Fibroblast of pulmonary artery (primary cell): ENCODE data around the gene ARID4B.

Experiments
- DNase-seq: peaks from one replicate; pipeline ENCODE4 v3.0.0-alpha.2; 2010; ENCODE audit warnings: low read depth
- H3K4me3 ChIP-seq: replicated peaks from 2 replicates; pipeline ENCODE4 v1.5.1; 2011; ENCODE audit warnings: low read depth, mild to moderate bottlenecking, control low read depth, low read length, moderate library complexity
- TF ChIP-seq, protein P1 (sequence below): IDR thresholded peaks from 2 replicates; pipeline ENCODE4 v1.5.1; 2011; ENCODE audit warnings: mild to moderate bottlenecking, control low read depth, low read length, inconsistent platforms; ENCODE audit errors: missing control alignments

ARID4B gene

GRCh38 chr1:235358899-235359298 is 30.9 kb upstream of the ARID4B start:
- no peak for DNase-seq
- no peak overlapping the region for H3K4me3 ChIP-seq
- TF ChIP-seq, protein P1, sequence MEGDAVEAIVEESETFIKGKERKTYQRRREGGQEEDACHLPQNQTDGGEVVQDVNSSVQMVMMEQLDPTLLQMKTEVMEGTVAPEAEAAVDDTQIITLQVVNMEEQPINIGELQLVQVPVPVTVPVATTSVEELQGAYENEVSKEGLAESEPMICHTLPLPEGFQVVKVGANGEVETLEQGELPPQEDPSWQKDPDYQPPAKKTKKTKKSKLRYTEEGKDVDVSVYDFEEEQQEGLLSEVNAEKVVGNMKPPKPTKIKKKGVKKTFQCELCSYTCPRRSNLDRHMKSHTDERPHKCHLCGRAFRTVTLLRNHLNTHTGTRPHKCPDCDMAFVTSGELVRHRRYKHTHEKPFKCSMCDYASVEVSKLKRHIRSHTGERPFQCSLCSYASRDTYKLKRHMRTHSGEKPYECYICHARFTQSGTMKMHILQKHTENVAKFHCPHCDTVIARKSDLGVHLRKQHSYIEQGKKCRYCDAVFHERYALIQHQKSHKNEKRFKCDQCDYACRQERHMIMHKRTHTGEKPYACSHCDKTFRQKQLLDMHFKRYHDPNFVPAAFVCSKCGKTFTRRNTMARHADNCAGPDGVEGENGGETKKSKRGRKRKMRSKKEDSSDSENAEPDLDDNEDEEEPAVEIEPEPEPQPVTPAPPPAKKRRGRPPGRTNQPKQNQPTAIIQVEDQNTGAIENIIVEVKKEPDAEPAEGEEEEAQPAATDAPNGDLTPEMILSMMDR: no peak

DNA sequence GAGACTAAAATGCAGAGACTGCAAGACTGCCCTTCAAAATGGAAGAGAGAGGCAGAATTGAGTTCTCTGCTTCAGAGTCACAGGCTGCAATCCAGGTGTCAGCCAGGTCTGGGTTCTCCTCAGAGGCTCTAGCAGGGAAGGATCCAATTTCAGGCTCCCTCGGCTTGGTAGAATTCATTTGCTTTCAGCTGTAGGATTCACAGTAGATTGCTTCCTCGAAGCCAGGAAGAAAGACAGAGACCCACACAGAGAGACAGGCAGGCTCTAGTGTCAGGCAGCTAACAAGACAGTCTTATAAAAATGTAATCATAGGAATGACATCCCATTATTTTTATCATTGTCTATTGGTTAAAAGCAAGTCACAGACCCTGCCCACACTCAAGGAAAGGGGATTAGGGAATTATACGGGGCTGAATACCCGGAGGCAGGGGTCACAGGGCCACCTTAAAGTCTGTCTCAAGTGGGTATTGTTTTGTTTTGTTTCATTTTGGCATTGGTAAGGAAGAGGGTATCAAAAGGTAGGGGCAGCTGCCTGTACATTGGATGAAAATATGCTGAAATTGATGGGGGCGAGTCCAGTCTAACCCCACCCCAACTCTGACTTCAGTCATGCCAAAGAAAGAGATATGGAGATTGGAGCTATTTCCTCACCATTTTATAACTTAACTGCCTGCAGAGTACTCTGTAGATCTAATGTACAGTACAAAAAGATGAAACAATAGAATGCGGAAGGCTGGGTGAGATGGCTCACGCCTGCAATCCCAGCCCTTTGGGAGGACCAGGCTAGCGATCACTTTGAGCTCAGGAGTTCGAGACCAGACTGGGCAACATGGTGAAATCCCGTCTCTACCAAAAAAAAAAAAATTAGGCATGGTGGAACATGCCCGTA is 29.8 kb upstream of the ARID4B start:
- TF ChIP-seq, protein P1: no peak
- H3K4me3 ChIP-seq: no peak overlapping the region
- no peak for DNase-seq

- TF ChIP-seq, protein P1: no peak
- no peak for DNase-seq
- H3K4me3 ChIP-seq: no peak overlapping the region
These were observed 23.9 kb upstream of the ARID4B start for GRCh38 chr1:235351898-235352297.

DNA sequence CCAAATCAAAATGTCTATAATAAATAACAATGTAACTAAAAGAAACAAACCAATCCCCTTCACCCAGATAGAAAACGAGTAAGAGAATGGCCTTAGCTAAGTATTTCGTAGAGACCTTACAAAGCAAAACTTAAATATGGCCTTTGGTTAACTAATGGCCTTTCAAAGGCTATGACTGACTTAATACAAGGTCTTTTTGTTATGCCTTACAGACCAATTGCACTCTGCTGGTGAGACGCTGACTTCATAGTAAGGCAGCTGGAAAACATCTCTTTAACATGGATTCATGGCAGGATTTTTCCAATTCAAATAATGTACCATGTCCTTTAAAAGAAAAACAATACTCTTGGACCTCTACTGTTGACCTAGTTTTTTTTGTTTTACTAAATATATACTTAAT is 23.5 kb upstream of the ARID4B start:
- H3K4me3 ChIP-seq: no peak overlapping the region
- TF ChIP-seq, protein P1: no peak
- DNase-seq: no peak

GRCh38 chr1:235343726-235344125 is 15.7 kb upstream of the ARID4B start:
- H3K4me3 ChIP-seq: no peak overlapping the region
- TF ChIP-seq, protein P1: no peak
- DNase-seq: no peak

DNA sequence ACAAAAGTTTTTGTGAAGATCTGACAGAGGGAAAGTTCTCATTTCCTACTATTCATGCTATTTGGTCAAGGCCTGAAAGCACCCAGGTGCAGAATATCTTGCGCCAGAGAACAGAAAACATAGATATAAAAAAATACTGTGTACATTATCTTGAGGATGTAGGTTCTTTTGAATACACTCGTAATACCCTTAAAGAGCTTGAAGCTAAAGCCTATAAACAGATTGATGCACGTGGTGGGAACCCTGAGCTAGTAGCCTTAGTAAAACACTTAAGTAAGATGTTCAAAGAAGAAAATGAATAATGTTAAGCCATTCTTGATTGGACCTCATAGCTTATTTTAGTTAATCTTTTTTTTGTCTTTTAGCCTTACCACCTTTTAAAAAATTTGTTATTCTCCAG is 14.5 kb upstream of the ARID4B start:
- TF ChIP-seq, protein P1: no peak
- no peak for DNase-seq
- H3K4me3 ChIP-seq: no peak overlapping the region

DNA sequence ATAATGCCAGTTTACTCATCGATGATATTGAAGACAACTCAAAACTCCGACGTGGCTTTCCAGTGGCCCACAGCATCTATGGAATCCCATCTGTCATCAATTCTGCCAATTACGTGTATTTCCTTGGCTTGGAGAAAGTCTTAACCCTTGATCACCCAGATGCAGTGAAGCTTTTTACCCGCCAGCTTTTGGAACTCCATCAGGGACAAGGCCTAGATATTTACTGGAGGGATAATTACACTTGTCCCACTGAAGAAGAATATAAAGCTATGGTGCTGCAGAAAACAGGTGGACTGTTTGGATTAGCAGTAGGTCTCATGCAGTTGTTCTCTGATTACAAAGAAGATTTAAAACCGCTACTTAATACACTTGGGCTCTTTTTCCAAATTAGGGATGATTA is 14.1 kb upstream of the ARID4B start:
- TF ChIP-seq, protein P1: no peak
- no peak overlapping the region for H3K4me3 ChIP-seq
- no peak for DNase-seq
